H1 (cell line): ENCODE data around the gene UBE2F. TPM values are rescaled to one million over a fixed set of nuclear protein-coding genes. Genes with fewer than 3 reads are reported as not detected.

ENCODE experiments used
- CTCF ChIA-PET: fragments of 300-600 bp; sonication (Branson Sonifier 250); formaldehyde crosslinking; loops from one replicate; lab custom pipeline; 2021; ENCODE audit not compliant: partially characterized antibody; lab: Charles Lee
- POLR2A ChIA-PET: fragments of 300-600 bp; sonication (Branson Sonifier 250); formaldehyde crosslinking; loops from one replicate; lab custom pipeline; 2021; ENCODE audit warnings: inconsistent platforms; ENCODE audit not compliant: partially characterized antibody; lab: Charles Lee
- DNase-seq, 2 experiments: peaks; one replicate each; pipeline versions ENCODE4 v3.0.0 to v3.0.0-alpha.2; 2010 to 2022; ENCODE audit warnings: low spot score in 2 of 2, low read depth in 1 of 2, mixed read lengths in 1 of 2
- FAIRE-seq: peaks from 2 replicates; lab custom pipeline; 2011; peaks lifted over from hg19 to GRCh38; lab: Jason Lieb, UNC
- H2AFZ ChIP-seq: 2 replicates; pipeline ENCODE4 v1.8.1; 2012; ENCODE audit warnings: low read length, inconsistent platforms
- H2AK5ac ChIP-seq: 2 replicates; pipeline ENCODE4 v1.6.1; 2013; ENCODE audit warnings: low read depth, low read length
- H2BK120ac ChIP-seq: replicated peaks from 2 replicates; pipeline ENCODE3; 2013; ENCODE audit warnings: low read depth, low read length, inconsistent platforms
- H2BK12ac ChIP-seq: 2 replicates; pipeline ENCODE4 v1.6.1; 2013; ENCODE audit warnings: low read depth, low read length
- H2BK15ac ChIP-seq: 2 replicates; pipeline ENCODE4 v1.6.1; 2013; ENCODE audit warnings: low read length
- H2BK20ac ChIP-seq: 2 replicates; pipeline ENCODE4 v1.6.1; 2013; ENCODE audit warnings: low read length
- H2BK5ac ChIP-seq: 2 replicates; pipeline ENCODE4 v1.6.1; 2013; ENCODE audit warnings: low read depth, low read length
- H3K14ac ChIP-seq: 2 replicates; pipeline ENCODE4 v1.6.1; 2013; ENCODE audit warnings: inconsistent platforms; ENCODE audit not compliant: insufficient read length
- H3K18ac ChIP-seq: 2 replicates; pipeline ENCODE4 v1.6.1; 2013; ENCODE audit warnings: low read length; ENCODE audit errors: extremely low read depth
- H3K23ac ChIP-seq: 2 replicates; pipeline ENCODE4 v1.6.1; 2013; ENCODE audit warnings: inconsistent platforms; ENCODE audit not compliant: insufficient read length
- H3K23me2 ChIP-seq: 2 replicates; pipeline ENCODE4 v1.6.1; 2013; ENCODE audit warnings: low read depth, low read length
- H3K27ac ChIP-seq: 2 replicates; pipeline ENCODE4 v1.6.1; 2011; ENCODE audit warnings: low read depth, low read length, inconsistent platforms
- H3K27me3 ChIP-seq, 4 experiments: replicated peaks in 1 of 4; 1 replicate in 1 of 4; 2 replicates in 3 of 4; pipeline versions ENCODE4 v1.6.1 to v1.8.1; 2011 to 2013; ENCODE audit warnings: low read length in 3 of 4, mild to moderate bottlenecking in 3 of 4, inconsistent platforms in 2 of 4, mixed read lengths in 2 of 4, moderate library complexity in 1 of 4; ENCODE audit not compliant: control insufficient read depth in 3 of 4, insufficient read depth in 3 of 4; ENCODE audit errors: extremely low read depth in 1 of 4
- H3K36me3 ChIP-seq, 4 experiments: 2 replicates each; pipeline versions ENCODE4 v1.6.1 to v1.8.1; 2011 to 2013; ENCODE audit warnings: mild to moderate bottlenecking in 4 of 4, low read length in 3 of 4, moderate library complexity in 2 of 4, control low read depth in 1 of 4, inconsistent platforms in 1 of 4; ENCODE audit not compliant: insufficient read depth in 4 of 4, control insufficient read depth in 2 of 4
- H3K4ac ChIP-seq: replicated peaks from 2 replicates; pipeline ENCODE3; 2013; ENCODE audit warnings: low read length, low read depth, mixed read lengths, inconsistent platforms; ENCODE audit not compliant: insufficient read length
- H3K4me1 ChIP-seq, 4 experiments: replicated peaks in 1 of 4; 1 replicate in 1 of 4; 2 replicates in 3 of 4; pipeline versions ENCODE4 v1.6.1 to v1.8.1; 2011 to 2013; ENCODE audit warnings: low read length in 3 of 4, inconsistent platforms in 2 of 4, mixed read lengths in 1 of 4; ENCODE audit not compliant: insufficient read depth in 4 of 4, control insufficient read depth in 3 of 4
- H3K4me2 ChIP-seq, 2 experiments: 2 replicates each; pipeline versions ENCODE4 v1.6.1 to v1.8.1; 2011 to 2013; ENCODE audit warnings: low read depth in 2 of 2, low read length in 2 of 2, control low read depth in 1 of 2, inconsistent platforms in 1 of 2, mild to moderate bottlenecking in 1 of 2; ENCODE audit not compliant: insufficient read depth in 1 of 2
- H3K4me3 ChIP-seq, 4 experiments: fragments of 200-600, 300-600 bp in 1 of 4; sonication (generic), shearing (Covaris generic), sonication (Bioruptor Twin) in 1 of 4; 2 replicates each; pipeline versions ENCODE4 v1.5.1 to v1.8.1; 2011 to 2016; ENCODE audit warnings: low read length in 4 of 4, low read depth in 3 of 4, control low read depth in 2 of 4, inconsistent platforms in 2 of 4, mild to moderate bottlenecking in 2 of 4, mixed read lengths in 1 of 4, moderate library complexity in 1 of 4; ENCODE audit not compliant: insufficient read depth in 2 of 4; ENCODE audit errors: extremely low read depth in 1 of 4
- H3K56ac ChIP-seq: replicated peaks from 2 replicates; pipeline ENCODE3; 2013; ENCODE audit warnings: low read depth, mild to moderate bottlenecking, mixed read lengths, low read length, inconsistent platforms; ENCODE audit not compliant: insufficient read length
- H3K79me1 ChIP-seq: 2 replicates; pipeline ENCODE4 v1.6.1; 2013; ENCODE audit warnings: low read depth, low read length, control low read depth
- H3K79me2 ChIP-seq, 2 experiments: 2 replicates each; pipeline versions ENCODE4 v1.6.1 to v1.8.1; 2012 to 2013; ENCODE audit warnings: low read length in 2 of 2, mild to moderate bottlenecking in 2 of 2, inconsistent platforms in 1 of 2; ENCODE audit not compliant: insufficient read depth in 2 of 2, control insufficient read depth in 1 of 2
- H3K9ac ChIP-seq, 4 experiments: replicated peaks in 1 of 4; 1 replicate in 1 of 4; 2 replicates in 3 of 4; pipeline versions ENCODE4 v1.6.1 to v1.8.1; 2011 to 2013; ENCODE audit warnings: low read depth in 3 of 4, low read length in 3 of 4, control low read depth in 2 of 4, mild to moderate bottlenecking in 2 of 4, moderate library complexity in 2 of 4, inconsistent platforms in 1 of 4; ENCODE audit errors: extremely low read depth in 1 of 4
- H3K9me3 ChIP-seq, 2 experiments: 2 replicates each; pipeline versions ENCODE4 v1.6.1 to v1.8.1; 2012 to 2013; ENCODE audit warnings: mild to moderate bottlenecking in 2 of 2, moderate library complexity in 2 of 2, control low read depth in 1 of 2, inconsistent platforms in 1 of 2, low read depth in 1 of 2, low read length in 1 of 2, mixed read lengths in 1 of 2; ENCODE audit not compliant: insufficient read depth in 2 of 2
- H4K20me1 ChIP-seq, 2 experiments: replicated peaks in 1 of 2; 2 replicates each; pipeline versions ENCODE3 to v1.8.1; 2011 to 2013; ENCODE audit warnings: inconsistent platforms in 2 of 2, low read length in 2 of 2, mild to moderate bottlenecking in 1 of 2; ENCODE audit not compliant: insufficient read depth in 2 of 2, control insufficient read depth in 1 of 2
- H4K5ac ChIP-seq: 2 replicates; pipeline ENCODE4 v1.6.1; 2013; ENCODE audit warnings: low read length, low read depth, mixed read lengths, inconsistent platforms; ENCODE audit not compliant: insufficient read length
- H4K8ac ChIP-seq: 2 replicates; pipeline ENCODE4 v1.8.0; 2013; ENCODE audit warnings: mild to moderate bottlenecking, moderate library complexity, low read length, inconsistent platforms; ENCODE audit not compliant: insufficient read depth; ENCODE audit errors: extremely low read depth
- H4K91ac ChIP-seq: replicated peaks from 2 replicates; pipeline ENCODE3; 2013; ENCODE audit warnings: low read length, mixed read lengths, inconsistent platforms; ENCODE audit not compliant: insufficient read length
- EGR1 ChIP-seq: IDR thresholded peaks from 2 replicates; pipeline ENCODE4 v1.6.1; 2011; ENCODE audit warnings: low read depth, low read length, borderline replicate concordance
- PHF8 ChIP-seq: fragments of 200-600 bp; sonication (generic); conservative IDR thresholded peaks from 2 replicates; pipeline ENCODE4 v1.7.1; 2012; ENCODE audit warnings: low read depth, mild to moderate bottlenecking, inconsistent platforms, low read length, moderate library complexity
- POU5F1 ChIP-seq: IDR thresholded peaks from 2 replicates; pipeline ENCODE4 v1.6.1; 2011; ENCODE audit warnings: low read depth, mild to moderate bottlenecking, low read length, moderate library complexity
- SP4 ChIP-seq: IDR thresholded peaks from 2 replicates; pipeline ENCODE4 v1.6.1; 2012; ENCODE audit warnings: low read length, inconsistent platforms
- WGBS, 2 experiments: shearing (Covaris generic) in 1 of 2; methylation state at CpG; one replicate each; pipeline versions ENCODE4 v1.1.6 to v1.1.7; 2013 to 2015; ENCODE audit warnings: low lambda C conversion rate in 2 of 2, mixed read lengths in 2 of 2, inconsistent platforms in 1 of 2, low coverage in 1 of 2, missing lambda C conversion rate in 1 of 2; ENCODE audit not compliant: insufficient replicate concordance in 2 of 2, insufficient coverage in 1 of 2, insufficient read length in 1 of 2; ENCODE audit errors: extremely low coverage in 1 of 2, missing lambda C conversion rate in 1 of 2; 5-methylcytosine and 5-hydroxymethylcytosine counted together
- polyA plus RNA-seq, 7 experiments: library from polyadenylated mRNA; depleted of rRNA in 3 of 7; stranded (reverse) in 5 of 7; unstranded in 2 of 7; fragments of >200 nt in 5 of 7; fragments of 200-250 nt in 2 of 7; gene quantifications; 1 replicate in 5 of 7; 2 replicates in 1 of 7; 4 replicates in 1 of 7; pipeline versions ENCODE4 v1.2.1 to v1.2.3, GENCODE V29; 2011 to 2013; ENCODE audit warnings: missing spikeins in 2 of 7, mixed read lengths in 2 of 7
- total RNA-seq: library from RNA; stranded (reverse); fragmentation: NEBNext Ultra II Directional; extraction: Animal tissue kit (Norgen Biotek cat#: 25700); gene quantifications from 2 replicates; pipeline ENCODE4 v1.2.1, GENCODE V29; 2021
- TF ChIP-seq, protein P1 (sequence below): IDR thresholded peaks from 2 replicates; pipeline ENCODE4 v1.6.1; 2012; ENCODE audit warnings: inconsistent platforms

The UBE2F gene
- total and polyA plus RNA-seq, 2 of the 8 experiments (the other 6 are each of a cell fraction or from before 2014, with no cell fraction given): 43.3 to 59.8 TPM

DNA sequence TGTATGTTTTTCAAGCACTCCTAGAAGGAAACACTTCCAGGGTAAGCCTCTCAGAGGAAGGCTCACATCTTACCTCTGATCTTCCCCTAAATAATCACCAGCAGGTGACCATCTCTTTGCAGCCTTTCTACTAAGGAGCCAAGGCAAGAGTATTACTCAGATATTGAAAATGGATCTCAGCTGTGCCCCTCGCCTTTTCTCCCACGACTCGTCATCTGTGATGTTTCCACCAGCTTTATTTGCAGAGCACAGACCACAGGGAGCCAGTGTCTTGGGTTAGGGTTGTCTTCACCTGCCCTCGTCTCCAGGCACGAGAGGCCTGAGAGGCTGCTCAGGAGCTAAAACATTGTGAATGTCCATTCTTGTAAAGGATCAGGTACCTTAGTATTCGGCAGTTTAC is 77.0 kb downstream of the UBE2F start:
- ChIA-PET CTCF (interaction anchor here (0.7 to 1.7 kb wide), 2 partner anchors 28 to 62 kb away, joined by 3 to 4 read pairs; no protein-coding TSS in a partner anchor), POLR2A (no interaction called here)
- no peak overlapping the region for H3K23ac ChIP-seq
- peaks cover 0 to 6% (median 2%) of the 10 kb centered on the region in 4 experiments; a peak in 4 of 8 replicates for H3K36me3 ChIP-seq
- no peak overlapping the region for H2AFZ ChIP-seq
- FAIRE-seq (no peak), DNase-seq (no peak)
- no peak overlapping the region for H2BK5ac ChIP-seq
- no peak overlapping the region for H4K5ac ChIP-seq
- no peaks in the 10 kb centered on the region for H3K4me1 ChIP-seq
- no peaks in the 10 kb centered on the region for H4K20me1 ChIP-seq
- no peaks in the 10 kb centered on the region for H3K79me2 ChIP-seq
- H3K4me3 ChIP-seq: no peak overlapping the region
- H3K23me2 ChIP-seq: no peaks in the 10 kb centered on the region
- no peak overlapping the region for H2BK120ac ChIP-seq
- H3K4me2 ChIP-seq: no peak overlapping the region
- no peak overlapping the region for H2BK12ac ChIP-seq
- H4K8ac ChIP-seq: no peak overlapping the region
- H3K79me1 ChIP-seq: peaks cover 4% of the 10 kb centered on the region; the same call in 1 of the 2 replicates
- H2AK5ac ChIP-seq: no peak overlapping the region
- H2BK20ac ChIP-seq: no peak overlapping the region
- no peak overlapping the region for H3K56ac ChIP-seq
- H3K4ac ChIP-seq: no peak overlapping the region
- WGBS, 2 experiments: 91% methylated on average over 6 of the region's 6 CpGs; no CpG with 5 or more reads in 1 of the 2 experiments
- H3K9me3 ChIP-seq: peaks cover 3 to 4% of the 10 kb centered on the region in 2 experiments; a peak in 3 of 4 replicates
- no peak overlapping the region for H2BK15ac ChIP-seq
- H4K91ac ChIP-seq: no peak overlapping the region
- no peak overlapping the region for H3K27ac ChIP-seq
- H3K18ac ChIP-seq: no peak overlapping the region
- H3K27me3 ChIP-seq: no peaks in the 10 kb centered on the region
- no peak overlapping the region for H3K14ac ChIP-seq
- no peak overlapping the region; a peak in 1 of 7 replicates for H3K9ac ChIP-seq
- no peak for TF ChIP-seq SP4
- TF ChIP-seq EGR1: no peak
- TF ChIP-seq PHF8: no peak
- TF ChIP-seq, protein P1, sequence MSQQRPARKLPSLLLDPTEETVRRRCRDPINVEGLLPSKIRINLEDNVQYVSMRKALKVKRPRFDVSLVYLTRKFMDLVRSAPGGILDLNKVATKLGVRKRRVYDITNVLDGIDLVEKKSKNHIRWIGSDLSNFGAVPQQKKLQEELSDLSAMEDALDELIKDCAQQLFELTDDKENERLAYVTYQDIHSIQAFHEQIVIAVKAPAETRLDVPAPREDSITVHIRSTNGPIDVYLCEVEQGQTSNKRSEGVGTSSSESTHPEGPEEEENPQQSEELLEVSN: no peak
- TF ChIP-seq POU5F1: no peak
